ENCODE data around the gene DBF4B.

Gene DBF4B

DNA sequence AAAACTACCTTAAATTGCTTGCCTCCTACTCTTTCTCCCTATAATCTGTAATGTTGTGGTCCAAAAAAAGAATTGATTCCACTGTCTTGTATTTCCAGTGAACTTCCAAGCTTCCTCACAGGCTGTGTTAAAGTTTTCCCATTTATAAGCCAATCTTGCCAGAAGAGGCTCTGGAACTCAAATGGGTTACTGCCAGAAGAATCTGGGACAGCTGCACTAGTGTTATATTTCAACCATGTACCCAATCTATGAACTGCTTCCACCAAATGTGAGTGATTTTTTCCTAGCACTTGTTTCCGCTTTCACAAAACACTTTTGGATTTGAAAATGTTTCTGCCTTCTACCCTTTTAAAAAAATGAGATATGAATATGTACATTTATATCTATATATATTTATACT lies 20.7 kb upstream of the DBF4B start:
- no peak for DNase-seq (ENCODE audit: low spot score)

DNA sequence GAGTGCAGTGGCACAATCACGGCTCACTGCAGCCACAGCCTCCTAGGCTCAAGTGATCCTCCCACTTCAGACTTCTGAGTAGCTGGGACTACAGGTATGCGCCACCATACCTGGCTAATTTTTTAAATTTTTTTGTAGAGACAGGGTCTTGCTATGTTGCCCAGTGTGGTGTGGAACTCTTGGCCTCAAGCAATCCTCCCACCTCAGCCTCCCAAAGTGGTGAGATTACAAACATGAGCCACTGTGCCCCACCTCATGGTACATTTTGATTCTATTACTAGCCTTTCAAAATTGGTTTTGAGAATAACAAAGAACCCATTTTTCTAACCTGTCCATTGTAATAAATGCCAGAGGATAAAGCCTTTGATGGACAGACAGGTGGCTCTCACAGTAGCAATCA lies 20.3 kb upstream of the DBF4B start:
- Histone ChIP-seq H3K4me1 (ENCODE audit: insufficient read depth, poor library complexity, severe bottlenecking) (peaks cover 5% of the 10 kb centered on the region), H3K9me3 (ENCODE audit: severe bottlenecking) (no peaks in the 10 kb centered on the region), H3K27ac (ENCODE audit: poor library complexity, severe bottlenecking) (no peak overlapping the region), H3K4me3 (ENCODE audit: severe bottlenecking) (no peak overlapping the region), H3K36me3 (ENCODE audit: low read depth) (peaks cover 27% of the 10 kb centered on the region), H3K27me3 (ENCODE audit: insufficient read depth, poor library complexity, severe bottlenecking) (no peaks in the 10 kb centered on the region)
- ATAC-seq (ENCODE audit: low read depth) (no peak), DNase-seq (ENCODE audit: low spot score) (no peak)
- TF ChIP-seq, protein P1, sequence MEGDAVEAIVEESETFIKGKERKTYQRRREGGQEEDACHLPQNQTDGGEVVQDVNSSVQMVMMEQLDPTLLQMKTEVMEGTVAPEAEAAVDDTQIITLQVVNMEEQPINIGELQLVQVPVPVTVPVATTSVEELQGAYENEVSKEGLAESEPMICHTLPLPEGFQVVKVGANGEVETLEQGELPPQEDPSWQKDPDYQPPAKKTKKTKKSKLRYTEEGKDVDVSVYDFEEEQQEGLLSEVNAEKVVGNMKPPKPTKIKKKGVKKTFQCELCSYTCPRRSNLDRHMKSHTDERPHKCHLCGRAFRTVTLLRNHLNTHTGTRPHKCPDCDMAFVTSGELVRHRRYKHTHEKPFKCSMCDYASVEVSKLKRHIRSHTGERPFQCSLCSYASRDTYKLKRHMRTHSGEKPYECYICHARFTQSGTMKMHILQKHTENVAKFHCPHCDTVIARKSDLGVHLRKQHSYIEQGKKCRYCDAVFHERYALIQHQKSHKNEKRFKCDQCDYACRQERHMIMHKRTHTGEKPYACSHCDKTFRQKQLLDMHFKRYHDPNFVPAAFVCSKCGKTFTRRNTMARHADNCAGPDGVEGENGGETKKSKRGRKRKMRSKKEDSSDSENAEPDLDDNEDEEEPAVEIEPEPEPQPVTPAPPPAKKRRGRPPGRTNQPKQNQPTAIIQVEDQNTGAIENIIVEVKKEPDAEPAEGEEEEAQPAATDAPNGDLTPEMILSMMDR (IDR thresholded peaks at IDR 0.05; ENCODE audit: poor library complexity, severe bottlenecking): no peak

More for the DNA sequence above, 20.7 kb upstream of the DBF4B start:
- Histone ChIP-seq H3K4me3 (ENCODE audit: severe bottlenecking) (no peak overlapping the region), H3K4me1 (ENCODE audit: insufficient read depth, poor library complexity, severe bottlenecking) (peaks cover 5% of the 10 kb centered on the region), H3K36me3 (ENCODE audit: low read depth) (peaks cover 32% of the 10 kb centered on the region), H3K27ac (ENCODE audit: poor library complexity, severe bottlenecking) (no peak overlapping the region), H3K27me3 (ENCODE audit: insufficient read depth, poor library complexity, severe bottlenecking) (no peaks in the 10 kb centered on the region), H3K9me3 (ENCODE audit: severe bottlenecking) (no peaks in the 10 kb centered on the region)
- ATAC-seq (ENCODE audit: low read depth): no peak
- TF ChIP-seq, protein P1 (IDR thresholded peaks at IDR 0.05; ENCODE audit: poor library complexity, severe bottlenecking): no peak

DNA sequence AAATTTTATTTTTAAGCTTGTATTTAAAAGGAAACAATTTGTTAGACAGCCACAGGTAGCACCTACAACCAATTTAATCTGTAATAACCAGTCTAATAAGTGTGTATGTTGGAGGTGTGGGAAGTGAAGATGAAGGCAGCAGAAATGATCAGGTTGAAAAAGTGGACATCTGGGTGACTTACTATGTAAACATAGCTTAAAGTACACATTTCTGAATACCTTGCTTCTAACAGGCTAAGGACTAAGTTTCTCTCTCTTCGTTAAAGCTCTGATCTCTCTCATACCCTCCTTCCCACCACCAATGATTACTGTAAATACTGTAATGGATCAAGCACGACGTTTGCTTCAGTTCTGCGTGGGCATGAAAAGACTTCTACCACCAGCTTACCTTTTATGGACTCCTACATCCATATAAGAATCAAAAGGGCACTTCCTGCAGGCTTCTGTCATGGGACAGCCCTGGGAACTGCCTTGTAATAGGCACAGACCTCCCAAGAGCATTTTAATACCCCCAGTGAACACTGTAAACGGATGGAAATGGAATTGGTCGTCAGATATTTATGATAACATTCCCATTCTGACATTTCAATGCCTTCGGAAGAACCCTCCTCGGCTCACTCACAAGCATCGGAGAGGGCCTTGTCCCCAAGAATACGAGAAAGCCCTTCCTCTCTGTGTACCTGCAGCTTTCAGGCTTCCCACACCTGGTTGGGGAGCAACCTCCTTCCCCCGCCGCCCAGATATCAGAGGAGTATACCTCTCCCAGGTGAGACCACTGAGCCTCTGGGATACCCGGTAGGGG lies 19.6 kb upstream of the DBF4B start:
- ATAC-seq (ENCODE audit: low read depth) (peak; percentile 28; the same call in 2 of the 3 replicates), DNase-seq (ENCODE audit: low spot score) (no peak)
- no peaks in the 10 kb centered on the region for H3K27me3 ChIP-seq (ENCODE audit: insufficient read depth, poor library complexity, severe bottlenecking)
- TF ChIP-seq, protein P1 (IDR thresholded peaks at IDR 0.05; ENCODE audit: poor library complexity, severe bottlenecking): no peak
- peak overlapping the region; percentile 62 for H3K27ac ChIP-seq (ENCODE audit: poor library complexity, severe bottlenecking)
- H3K4me3 ChIP-seq (ENCODE audit: severe bottlenecking): peak overlapping the region; percentile 55
- peaks cover 20% of the 10 kb centered on the region for H3K36me3 ChIP-seq (ENCODE audit: low read depth)
- no peaks in the 10 kb centered on the region for H3K9me3 ChIP-seq (ENCODE audit: severe bottlenecking)
- H3K4me1 ChIP-seq (ENCODE audit: insufficient read depth, poor library complexity, severe bottlenecking): peaks cover 5% of the 10 kb centered on the region

GRCh38 chr17:44689477-44690217 lies 18.8 kb upstream of the DBF4B start, which contains the start of gene CCDC43:
Gene CCDC43, minus strand, starts transcription at chr17:44689776. Its CDS starts 23 bp downstream, at chr17:44689753.
- peaks cover 5% of the 10 kb centered on the region for H3K4me1 ChIP-seq (ENCODE audit: insufficient read depth, poor library complexity, severe bottlenecking)
- DNase-seq (ENCODE audit: low spot score) (peak; percentile 91), ATAC-seq (ENCODE audit: low read depth) (peak; percentile 97)
- peak within 1 kb of the TSS; percentile 62 for H3K27ac ChIP-seq (ENCODE audit: poor library complexity, severe bottlenecking)
- TF ChIP-seq, protein P1 (IDR thresholded peaks at IDR 0.05; ENCODE audit: poor library complexity, severe bottlenecking): no peak
- peaks cover 15% of the 10 kb centered on the region for H3K36me3 ChIP-seq (ENCODE audit: low read depth)
- no peaks in the 10 kb centered on the region for H3K9me3 ChIP-seq (ENCODE audit: severe bottlenecking)
- H3K4me3 ChIP-seq (ENCODE audit: severe bottlenecking): peak within 1 kb of the TSS; percentile 55
- no peaks in the 10 kb centered on the region for H3K27me3 ChIP-seq (ENCODE audit: insufficient read depth, poor library complexity, severe bottlenecking)
